Parathyroid adenoma (tissue), 2 donors: Measurements from ENCODE around the gene SERPINB10.

ENCODE experiments used
- H2AFZ ChIP-seq: fragments of 300-600 bp; sonication (generic); one replicate; pipeline ENCODE4 v1.7.0; 2017; ENCODE audit warnings: antibody characterized with exemption, mild to moderate bottlenecking
- H3K27ac ChIP-seq: fragments of 300-600 bp; sonication (generic); one replicate; pipeline ENCODE4 v1.7.0; 2017
- H3K27me3 ChIP-seq: fragments of 300-600 bp; sonication (generic); one replicate; pipeline ENCODE4 v1.7.0; 2017; ENCODE audit warnings: low read length; ENCODE audit not compliant: control insufficient read depth, insufficient read depth
- H3K36me3 ChIP-seq: fragments of 300-600 bp; sonication (generic); one replicate; pipeline ENCODE4 v1.7.0; 2017; ENCODE audit warnings: low read length; ENCODE audit not compliant: control insufficient read depth, insufficient read depth
- H3K4me1 ChIP-seq: fragments of 300-600 bp; sonication (generic); one replicate; pipeline ENCODE4 v1.7.0; 2017; ENCODE audit warnings: control low read depth
- H3K4me2 ChIP-seq: fragments of 300-600 bp; sonication (generic); one replicate; pipeline ENCODE4 v1.7.0; 2017; ENCODE audit warnings: low read length
- H3K4me3 ChIP-seq: fragments of 300-600 bp; sonication (generic); one replicate; pipeline ENCODE4 v1.7.0; 2017; ENCODE audit warnings: low read depth, low read length
- H3K79me2 ChIP-seq: fragments of 300-600 bp; sonication (generic); one replicate; pipeline ENCODE4 v1.7.0; 2017; ENCODE audit warnings: control low read depth
- H3K9ac ChIP-seq: fragments of 300-600 bp; sonication (generic); one replicate; pipeline ENCODE4 v1.7.0; 2017; ENCODE audit warnings: mild to moderate bottlenecking
- H3K9me3 ChIP-seq: fragments of 300-600 bp; sonication (generic); one replicate; pipeline ENCODE4 v1.7.0; 2017; ENCODE audit warnings: low read length; ENCODE audit not compliant: control insufficient read depth
- TF ChIP-seq, protein P1 (sequence below): fragments of 300-600 bp; sonication (generic); IDR thresholded peaks from one replicate; pipeline ENCODE4 v1.7.0; 2017; ENCODE audit warnings: antibody characterized with exemption, mild to moderate bottlenecking
- donor health status: primary hyperparathyroidism.

Gene SERPINB10

DNA sequence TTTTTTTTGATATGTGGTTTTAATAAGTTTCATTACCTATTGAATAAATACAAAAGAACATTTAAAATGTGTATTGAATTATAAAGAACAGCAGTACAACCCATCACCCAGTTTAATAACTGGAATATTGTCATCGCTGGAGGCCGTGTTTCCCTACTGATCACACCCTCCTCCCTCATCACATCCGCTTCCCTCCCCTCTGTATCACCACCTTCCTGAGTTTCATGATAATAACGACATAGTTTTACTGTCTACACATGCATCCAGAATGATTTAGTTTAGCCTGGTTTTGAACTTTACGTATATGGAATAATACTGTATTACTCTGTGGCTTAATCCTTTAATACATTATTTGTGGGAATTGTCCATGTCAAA, 64.2 kb downstream of the SERPINB10 start:
- H2AFZ ChIP-seq, result no peak overlapping the region
- H3K27me3 ChIP-seq, result no peaks in the 10 kb centered on the region
- TF ChIP-seq, protein P1, sequence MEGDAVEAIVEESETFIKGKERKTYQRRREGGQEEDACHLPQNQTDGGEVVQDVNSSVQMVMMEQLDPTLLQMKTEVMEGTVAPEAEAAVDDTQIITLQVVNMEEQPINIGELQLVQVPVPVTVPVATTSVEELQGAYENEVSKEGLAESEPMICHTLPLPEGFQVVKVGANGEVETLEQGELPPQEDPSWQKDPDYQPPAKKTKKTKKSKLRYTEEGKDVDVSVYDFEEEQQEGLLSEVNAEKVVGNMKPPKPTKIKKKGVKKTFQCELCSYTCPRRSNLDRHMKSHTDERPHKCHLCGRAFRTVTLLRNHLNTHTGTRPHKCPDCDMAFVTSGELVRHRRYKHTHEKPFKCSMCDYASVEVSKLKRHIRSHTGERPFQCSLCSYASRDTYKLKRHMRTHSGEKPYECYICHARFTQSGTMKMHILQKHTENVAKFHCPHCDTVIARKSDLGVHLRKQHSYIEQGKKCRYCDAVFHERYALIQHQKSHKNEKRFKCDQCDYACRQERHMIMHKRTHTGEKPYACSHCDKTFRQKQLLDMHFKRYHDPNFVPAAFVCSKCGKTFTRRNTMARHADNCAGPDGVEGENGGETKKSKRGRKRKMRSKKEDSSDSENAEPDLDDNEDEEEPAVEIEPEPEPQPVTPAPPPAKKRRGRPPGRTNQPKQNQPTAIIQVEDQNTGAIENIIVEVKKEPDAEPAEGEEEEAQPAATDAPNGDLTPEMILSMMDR, result no peak
- no peaks in the 10 kb centered on the region for H3K9me3 ChIP-seq
- no peaks in the 10 kb centered on the region for H3K36me3 ChIP-seq
- H3K9ac ChIP-seq, result no peak overlapping the region
- peaks cover 8% of the 10 kb centered on the region for H3K4me1 ChIP-seq
- H3K4me2 ChIP-seq, result no peak overlapping the region
- no peaks in the 10 kb centered on the region for H3K79me2 ChIP-seq
- H3K27ac ChIP-seq, result no peak overlapping the region
- no peak overlapping the region for H3K4me3 ChIP-seq

DNA sequence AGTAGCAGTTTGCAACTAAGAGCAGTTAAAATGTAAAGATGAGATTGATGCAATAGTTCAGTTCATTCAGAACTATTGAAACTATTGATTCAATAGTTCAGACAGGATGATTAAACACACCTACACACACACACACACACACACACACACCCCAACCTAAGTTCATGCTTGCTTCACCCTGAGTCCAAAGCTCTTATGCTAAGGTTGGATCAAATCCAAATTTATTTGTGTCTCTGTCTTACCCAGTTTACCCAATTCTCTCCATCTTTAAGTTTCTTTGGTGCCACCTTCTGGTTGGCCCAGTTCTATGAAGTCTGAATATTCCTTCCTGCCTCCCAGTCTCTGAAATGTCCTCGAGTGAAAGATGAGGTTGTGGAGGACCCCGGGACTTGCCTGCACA, 67.2 kb downstream of the SERPINB10 start:
- TF ChIP-seq, protein P1, result peak; percentile 33
- Histone ChIP-seq H2AFZ (no peak overlapping the region), H3K79me2 (no peaks in the 10 kb centered on the region), H3K4me1 (no peaks in the 10 kb centered on the region), H3K36me3 (no peaks in the 10 kb centered on the region), H3K9ac (no peak overlapping the region), H3K4me2 (no peak overlapping the region), H3K4me3 (no peak overlapping the region), H3K27me3 (no peaks in the 10 kb centered on the region), H3K9me3 (no peaks in the 10 kb centered on the region), H3K27ac (no peak overlapping the region)

DNA sequence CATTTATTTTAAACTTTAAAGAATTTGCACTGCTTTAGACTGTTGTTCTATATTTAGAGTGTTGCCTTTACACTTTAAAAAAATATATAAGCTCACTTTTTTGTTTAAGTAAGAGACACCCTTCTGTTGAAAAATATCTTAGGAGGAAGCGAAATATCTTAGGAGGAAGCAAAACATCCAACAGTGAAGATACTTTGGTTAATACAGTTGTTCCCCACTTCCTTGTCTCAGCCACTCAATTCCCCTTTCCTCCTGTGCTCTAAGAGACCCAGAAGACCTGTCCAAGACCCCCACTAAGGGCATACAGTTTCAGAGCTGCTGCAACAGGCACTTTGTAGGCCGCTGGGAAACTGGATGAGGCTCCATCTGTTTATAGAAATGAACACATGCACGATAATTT, 67.9 kb downstream of the SERPINB10 start:
- H3K4me3 ChIP-seq, result no peak overlapping the region
- no peaks in the 10 kb centered on the region for H3K27me3 ChIP-seq
- H3K4me1 ChIP-seq, result no peaks in the 10 kb centered on the region
- H3K9ac ChIP-seq, result no peak overlapping the region
- no peaks in the 10 kb centered on the region for H3K79me2 ChIP-seq
- H3K36me3 ChIP-seq, result no peaks in the 10 kb centered on the region
- no peak overlapping the region for H3K4me2 ChIP-seq
- H3K9me3 ChIP-seq, result no peaks in the 10 kb centered on the region
- TF ChIP-seq, protein P1, result no peak
- H2AFZ ChIP-seq, result no peak overlapping the region
- no peak overlapping the region for H3K27ac ChIP-seq

DNA sequence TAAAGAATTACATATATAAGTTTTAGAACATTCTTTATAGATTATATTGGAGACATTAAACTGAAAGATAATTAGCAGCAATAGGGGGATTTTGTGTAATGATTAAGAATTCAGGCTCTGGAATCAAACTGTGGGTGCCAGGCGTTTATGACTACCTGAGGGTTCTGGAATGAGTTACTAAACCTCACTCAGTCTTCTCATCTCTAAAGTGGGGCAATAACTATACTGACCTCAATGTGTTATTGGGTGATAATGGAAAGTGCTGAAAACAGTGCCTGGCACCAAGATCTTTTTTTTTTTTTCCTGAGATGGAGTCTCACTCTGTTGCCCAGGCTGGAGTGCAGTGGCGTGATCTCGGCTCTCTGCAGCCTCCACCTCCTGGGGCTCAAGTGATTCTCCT, 69.3 kb downstream of the SERPINB10 start:
- no peaks in the 10 kb centered on the region for H3K4me1 ChIP-seq
- H3K9me3 ChIP-seq, result no peaks in the 10 kb centered on the region
- TF ChIP-seq, protein P1, result no peak
- H2AFZ ChIP-seq, result no peak overlapping the region
- no peak overlapping the region for H3K27ac ChIP-seq
- H3K9ac ChIP-seq, result no peak overlapping the region
- H3K36me3 ChIP-seq, result no peaks in the 10 kb centered on the region
- no peak overlapping the region for H3K4me3 ChIP-seq
- H3K79me2 ChIP-seq, result no peaks in the 10 kb centered on the region
- no peaks in the 10 kb centered on the region for H3K27me3 ChIP-seq
- no peak overlapping the region for H3K4me2 ChIP-seq

DNA sequence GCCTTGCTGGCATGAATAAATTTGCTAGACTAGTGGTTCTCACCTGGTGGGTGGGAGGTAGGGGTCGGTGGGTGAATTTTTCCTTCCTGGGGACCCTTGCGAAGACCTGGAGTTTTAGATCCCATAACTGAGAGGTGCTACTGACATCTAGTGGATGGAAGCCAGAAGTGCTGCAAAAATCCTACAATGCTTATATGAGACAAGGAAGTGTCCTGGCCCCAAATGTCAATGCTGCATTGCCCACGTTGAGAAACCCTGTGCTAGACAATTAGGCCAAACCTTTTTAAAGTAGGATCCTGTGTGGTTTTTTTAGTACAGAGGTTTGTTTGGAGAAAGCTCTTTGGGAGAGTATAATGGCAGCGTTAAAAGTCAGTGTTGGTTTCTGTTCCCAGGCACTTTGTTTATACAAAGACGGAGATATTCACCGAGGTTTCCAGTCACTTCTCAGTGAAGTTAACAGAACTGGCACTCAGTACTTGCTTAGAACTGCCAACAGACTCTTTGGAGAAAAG, 71.7 kb downstream of the SERPINB10 start:
- Histone ChIP-seq H3K27ac (no peak overlapping the region), H3K9ac (no peak overlapping the region), H3K4me3 (no peak overlapping the region)

More for the DNA sequence above, 71.7 kb downstream of the SERPINB10 start:
- no peaks in the 10 kb centered on the region for H3K27me3 ChIP-seq
- TF ChIP-seq, protein P1, result peak; percentile 82
- H3K4me1 ChIP-seq, result no peaks in the 10 kb centered on the region
- H3K4me2 ChIP-seq, result no peak overlapping the region
- no peaks in the 10 kb centered on the region for H3K36me3 ChIP-seq
- no peaks in the 10 kb centered on the region for H3K9me3 ChIP-seq
- H3K79me2 ChIP-seq, result no peaks in the 10 kb centered on the region
- peak overlapping the region; percentile 56 for H2AFZ ChIP-seq
